NB4 (cell line): ENCODE measurements around the gene UNC13D.

Experiments
- CTCF ChIP-seq: IDR thresholded peaks from one replicate; pipeline ENCODE4 v1.5.1; 2012; ENCODE audit warnings: low read depth, low read length
- POLR2A ChIP-seq: IDR thresholded peaks from 2 replicates; pipeline ENCODE4 v1.6.1; 2011; ENCODE audit warnings: mild to moderate bottlenecking; ENCODE audit not compliant: insufficient read length; ENCODE audit errors: extremely low read depth

GRCh38 chr17:75820094-75821080, 23.8 kb downstream of the UNC13D start:
- TF ChIP-seq POLR2A (no peak), CTCF (no peak)
